Measurements from ENCODE around the gene SH3RF1.

Gene SH3RF1

GRCh38 chr4:169221662-169222061 lies 49.1 kb downstream of the SH3RF1 start:
- no peak for TF ChIP-seq CTCF (IDR thresholded peaks at IDR 0.05; ENCODE audit: extremely low read depth, missing control alignments)
- DNase-seq (ENCODE audit: low spot score), result no peak

- DNase-seq (ENCODE audit: low spot score), result no peak
- TF ChIP-seq CTCF (IDR thresholded peaks at IDR 0.05; ENCODE audit: extremely low read depth, missing control alignments), result no peak
These were observed 49.8 kb downstream of the SH3RF1 start for GRCh38 chr4:169220854-169221411.

- DNase-seq (ENCODE audit: low spot score), result no peak
- TF ChIP-seq CTCF (IDR thresholded peaks at IDR 0.05; ENCODE audit: extremely low read depth, missing control alignments), result no peak
These were observed 50.3 kb downstream of the SH3RF1 start for GRCh38 chr4:169220447-169220846.

- DNase-seq (ENCODE audit: low spot score), result no peak
- TF ChIP-seq CTCF (IDR thresholded peaks at IDR 0.05; ENCODE audit: extremely low read depth, missing control alignments), result no peak
These were observed 51.3 kb downstream of the SH3RF1 start for GRCh38 chr4:169219440-169219839.

GRCh38 chr4:169215656-169216055 lies 55.1 kb downstream of the SH3RF1 start:
- TF ChIP-seq CTCF (IDR thresholded peaks at IDR 0.05; ENCODE audit: extremely low read depth, missing control alignments), result no peak
- no peak for DNase-seq (ENCODE audit: low spot score)

- TF ChIP-seq CTCF (IDR thresholded peaks at IDR 0.05; ENCODE audit: extremely low read depth, missing control alignments), result no peak
These were observed 57.8 kb downstream of the SH3RF1 start for GRCh38 chr4:169212981-169213380.

GRCh38 chr4:169210504-169211118 lies 60.1 kb downstream of the SH3RF1 start:
- peak; percentile 44 for DNase-seq (ENCODE audit: low spot score)

More at GRCh38 chr4:169212981-169213380, 57.8 kb downstream of the SH3RF1 start:
- DNase-seq (ENCODE audit: low spot score), result no peak

More at GRCh38 chr4:169210504-169211118, 60.1 kb downstream of the SH3RF1 start:
- TF ChIP-seq CTCF (IDR thresholded peaks at IDR 0.05; ENCODE audit: extremely low read depth, missing control alignments), result no peak

All from GM20000 (cell line).